GM21526 (cell line): ENCODE data around the gene TYW3.
A peak's percentile ranks its signal among the peaks of the same experiment; 100 is the strongest.

Experiments used
- ATAC-seq: cut with Tn5 transposase; IDR thresholded peaks from one replicate; pipeline ENCODE4 v1.9.1; 2021; ENCODE audit warnings: moderate library complexity; ENCODE audit not compliant: unreplicated experiment, low FRiP score

TYW3 gene

DNA sequence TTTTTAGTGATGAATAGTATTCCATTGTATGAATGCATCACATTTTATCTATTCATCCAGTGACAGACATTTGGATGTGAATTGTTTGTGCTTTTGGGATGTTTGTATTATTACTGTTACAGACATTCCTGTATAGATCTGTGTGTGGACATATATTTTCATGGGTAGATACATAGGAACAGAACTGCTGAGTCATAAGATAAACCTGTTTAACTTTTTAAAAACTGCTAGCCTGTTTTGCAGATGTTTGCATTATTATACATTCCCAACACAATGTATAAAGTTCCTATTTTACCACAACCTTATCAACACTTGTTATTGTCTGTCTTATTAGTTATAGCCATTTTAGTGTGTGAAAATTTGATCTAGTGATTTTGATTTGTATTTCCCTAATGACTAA, 46.8 kb downstream of the TYW3 start:
- ATAC-seq: no peak

DNA sequence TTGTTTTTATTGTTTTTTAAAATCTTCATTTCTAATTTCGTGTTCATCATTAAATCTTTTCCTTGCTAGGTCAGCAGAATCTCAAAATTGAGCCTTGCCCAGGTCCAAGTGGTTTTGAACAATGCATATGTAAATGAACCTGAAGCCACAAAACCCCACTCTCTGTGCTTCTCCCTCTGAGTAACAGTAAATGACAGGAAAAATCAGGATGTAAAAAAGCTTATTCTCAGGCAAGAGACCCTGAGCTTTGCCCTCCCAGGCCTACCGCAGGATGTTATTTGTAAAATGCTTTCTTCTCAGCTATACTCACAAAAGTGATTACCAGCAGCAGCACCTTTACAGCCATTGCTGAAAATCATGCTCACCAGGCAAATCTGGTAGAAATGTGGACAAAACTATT, 47.6 kb downstream of the TYW3 start:
- ATAC-seq: no peak

GRCh38 chr1:74785944-74786343, 53.0 kb downstream of the TYW3 start:
- no peak for ATAC-seq

GRCh38 chr1:74790453-74790852, 57.5 kb downstream of the TYW3 start:
- ATAC-seq: no peak

DNA sequence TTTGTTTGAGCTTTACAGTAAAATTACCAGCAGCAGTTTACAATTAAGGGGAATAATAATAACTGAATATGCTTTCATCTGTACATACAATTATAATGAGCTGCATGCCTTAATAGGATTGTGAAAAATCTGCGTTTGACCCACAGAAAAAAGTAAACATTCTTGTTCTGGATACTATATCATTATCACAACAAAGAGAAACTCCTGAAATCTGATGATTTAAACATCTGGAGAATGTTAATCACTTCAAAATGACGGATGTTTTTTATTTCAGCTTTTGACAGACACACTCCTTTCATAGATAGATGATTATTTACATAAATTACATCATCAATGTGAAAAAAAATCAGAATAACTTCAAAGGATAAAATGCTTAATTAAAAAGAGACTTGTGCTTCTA, 58.5 kb downstream of the TYW3 start:
- ATAC-seq: no peak

- no peak for ATAC-seq
Observed at GRCh38 chr1:74799119-74799657, 66.2 kb downstream of the TYW3 start.

- ATAC-seq: peak; percentile 59
Observed at GRCh38 chr1:74811436-74812179, 78.7 kb downstream of the TYW3 start.

DNA sequence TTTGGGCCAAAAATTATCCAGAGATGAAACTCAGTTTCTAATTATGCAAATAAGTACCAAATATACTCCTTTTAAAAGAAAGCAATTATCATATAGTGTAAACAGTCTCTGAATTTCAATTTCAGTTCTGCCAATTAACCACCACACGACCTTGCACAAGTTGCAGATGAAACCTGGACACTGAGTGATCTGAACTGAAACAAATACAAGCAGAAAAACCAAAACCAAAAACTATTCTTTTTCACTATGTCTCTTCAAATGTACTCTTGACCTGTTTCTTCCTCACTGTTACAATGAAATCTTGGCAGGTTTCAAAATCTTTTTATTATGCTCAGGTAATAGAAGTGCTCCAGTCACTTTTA, 79.2 kb downstream of the TYW3 start:
- peak; percentile 95 for ATAC-seq
